AG09319 (cell line): ENCODE measurements around the gene AHCYL1.

Experiments
- DNase-seq: peaks from one replicate; pipeline ENCODE4 v3.0.0-alpha.2; 2010; ENCODE audit warnings: low read depth; ENCODE audit errors: extremely low read depth
- CTCF ChIP-seq: IDR thresholded peaks from 2 replicates; pipeline ENCODE4 v1.5.1; 2011; ENCODE audit warnings: low read depth, mild to moderate bottlenecking, inconsistent platforms, low read length, moderate library complexity

Gene AHCYL1

DNA sequence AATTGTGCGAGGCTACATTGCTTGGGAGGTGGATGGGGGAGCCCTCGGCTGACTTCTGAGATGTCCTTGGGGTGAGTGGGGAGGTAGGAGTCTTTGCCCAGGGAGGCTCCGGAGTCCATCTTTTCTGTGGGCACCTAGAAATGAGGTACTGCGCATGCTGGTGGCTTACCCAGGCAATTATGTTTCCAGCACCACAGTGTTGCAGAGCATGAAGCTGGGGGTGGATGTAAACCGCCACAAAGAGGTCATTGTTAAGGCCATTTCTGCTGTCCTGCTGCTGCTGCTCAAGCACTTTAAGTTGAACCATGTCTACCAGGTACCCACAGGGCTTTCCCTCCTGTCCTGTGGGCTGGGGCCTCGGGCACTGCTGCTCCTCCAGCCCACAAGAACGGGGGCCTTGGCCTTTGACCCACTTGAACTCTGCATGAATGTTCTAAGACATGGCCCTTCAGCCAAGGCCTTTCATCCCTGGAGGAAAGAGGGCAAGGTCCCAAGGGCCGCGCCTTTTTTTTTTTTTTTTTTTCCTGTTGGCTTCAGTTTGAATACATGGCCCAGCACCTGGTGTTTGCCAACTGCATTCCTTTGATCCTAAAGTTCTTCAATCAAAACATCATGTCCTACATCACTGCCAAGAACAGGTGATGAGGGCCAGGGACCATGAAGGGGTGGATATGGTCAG lies 64.5 kb downstream of the AHCYL1 start:
- DNase-seq, result no peak
- TF ChIP-seq CTCF, result no peak

GRCh38 chr1:110049801-110050601 lies 65.4 kb downstream of the AHCYL1 start:
- no peak for DNase-seq
- TF ChIP-seq CTCF, result no peak

DNA sequence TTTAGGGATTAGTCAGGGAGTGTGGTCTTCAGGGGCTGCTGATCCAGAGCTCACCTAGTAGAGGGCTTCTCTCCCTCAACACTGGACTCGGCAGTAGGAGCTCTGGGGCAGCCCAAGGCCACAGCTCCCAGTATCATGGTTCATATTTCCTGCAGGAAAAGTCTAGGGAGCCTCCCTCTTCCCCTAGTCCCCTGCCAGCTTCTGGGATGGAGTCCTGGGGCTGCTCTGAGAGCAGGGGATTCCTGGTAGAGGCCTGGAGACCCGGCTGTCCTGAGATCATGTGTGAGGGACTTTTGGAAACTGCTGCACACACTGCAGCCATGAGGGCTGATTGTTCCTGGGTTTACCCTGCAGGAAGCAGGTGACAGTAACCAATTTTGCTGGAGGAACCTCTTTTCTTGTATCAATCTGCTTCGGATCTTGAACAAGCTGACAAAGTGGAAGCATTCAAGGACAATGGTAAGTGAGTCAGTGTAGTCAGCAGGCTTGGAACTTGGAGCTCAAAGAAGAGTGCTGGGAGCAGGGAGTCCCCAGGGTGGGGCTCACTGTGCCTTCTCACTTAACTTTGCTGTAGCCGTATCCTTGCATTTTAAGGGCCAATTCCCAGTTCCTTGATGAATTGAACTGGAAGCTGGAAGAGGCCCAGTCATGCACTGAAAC lies 66.2 kb downstream of the AHCYL1 start:
- no peak for DNase-seq
- TF ChIP-seq CTCF, result no peak

- no peak for TF ChIP-seq CTCF
- DNase-seq, result no peak
Measured at GRCh38 chr1:110051262-110051648, 66.7 kb downstream of the AHCYL1 start.

GRCh38 chr1:110053552-110054428 lies 69.2 kb downstream of the AHCYL1 start:
- TF ChIP-seq CTCF, result peak; percentile 99
- DNase-seq, result no peak

DNA sequence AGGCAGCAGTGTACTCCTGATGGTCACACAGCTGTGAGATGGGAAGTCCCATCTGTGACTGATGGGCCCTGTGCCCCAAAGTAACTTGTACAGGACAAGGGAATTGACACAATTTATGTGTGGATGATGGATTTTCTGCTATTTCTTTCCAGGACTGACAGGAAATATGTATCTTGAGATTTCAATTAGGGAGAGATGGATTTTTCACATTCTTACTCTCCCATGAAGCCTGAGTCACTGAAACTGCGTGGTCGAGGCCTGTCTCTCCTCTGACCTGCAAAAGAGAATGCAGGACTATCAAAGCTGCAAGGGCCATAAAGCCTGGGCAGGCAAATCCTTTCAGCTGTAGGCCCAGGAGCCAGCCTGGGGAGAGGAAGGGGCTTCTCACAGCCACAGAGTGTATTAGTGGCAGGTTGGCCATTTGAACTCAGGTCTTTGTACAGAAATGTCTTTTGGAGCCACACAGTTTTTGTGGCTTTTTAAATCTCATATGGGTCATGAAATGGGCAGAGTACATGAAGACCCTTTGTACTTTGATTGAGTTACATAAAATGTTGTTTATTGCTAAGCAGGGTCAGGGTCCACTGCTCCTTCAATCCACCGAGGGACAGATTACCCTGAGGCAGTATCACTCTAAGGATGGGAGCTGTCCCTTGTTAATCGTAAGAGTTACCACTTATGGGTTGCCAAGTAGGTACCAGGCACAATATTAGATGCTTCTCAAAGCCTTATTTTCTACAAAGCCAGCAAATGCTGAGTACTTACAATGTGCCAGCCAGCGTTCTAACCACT lies 71.1 kb downstream of the AHCYL1 start:
- TF ChIP-seq CTCF, result no peak
- DNase-seq, result no peak
